HL-60/S4 treated with retinoic acid at 250 ng/mL for 4 days and 3 days (cell line): ENCODE results near the gene KLF18.
"Not testable (repeated sequence)": the region's sequence is repeated elsewhere in the genome, so short reads cannot be mapped to it uniquely, and the experiment has no call there.

ENCODE experiments used
- in situ Hi-C: fragments of 300-500 bp; cut with MboI; formaldehyde crosslinking; loops from 2 replicates; pipeline ENCODE4 v1.7.0; 2022; ENCODE audit warnings: low sequenced_read_pairs

The KLF18 gene

GRCh38 chr1:44141531-44141930 is at the start of gene KLF18:
Gene KLF18, minus strand, starts transcription at chr1:44141631. Its CDS starts 0 bp downstream, at chr1:44141631.
- in situ Hi-C loops = no loop called here

GRCh38 chr1:44174630-44175029 is 33.2 kb upstream of the KLF18 start:
- in situ Hi-C loops = no loop called here

- in situ Hi-C loops = no loop called here
Observed at GRCh38 chr1:44170281-44170823, 28.9 kb upstream of the KLF18 start.

- in situ Hi-C loops = no loop called here
Observed at GRCh38 chr1:44168520-44169098, 27.2 kb upstream of the KLF18 start.

- in situ Hi-C loops = no loop called here
Observed at GRCh38 chr1:44161546-44161945, 20.1 kb upstream of the KLF18 start.

GRCh38 chr1:44158871-44159270 is 17.4 kb upstream of the KLF18 start:
- in situ Hi-C loops = no loop called here

GRCh38 chr1:44157903-44158302 is 16.5 kb upstream of the KLF18 start:
- in situ Hi-C loops = no loop called here

- in situ Hi-C loops = no loop called here
Observed at GRCh38 chr1:44154049-44154448, 12.6 kb upstream of the KLF18 start.

GRCh38 chr1:44152692-44153091 is 11.3 kb upstream of the KLF18 start:
- in situ Hi-C loops = no loop called here

- in situ Hi-C loops = no loop called here
Observed at GRCh38 chr1:44151808-44152207, 10.4 kb upstream of the KLF18 start.

- in situ Hi-C loops = no loop called here
Observed at GRCh38 chr1:44151332-44151731, 9.9 kb upstream of the KLF18 start.

GRCh38 chr1:44147582-44147981 is 6.2 kb upstream of the KLF18 start:
- in situ Hi-C loops = no loop called here

- in situ Hi-C loops = no loop called here
Observed at GRCh38 chr1:44146536-44147361, 5.3 kb upstream of the KLF18 start.

- in situ Hi-C loops = no loop called here
Observed at GRCh38 chr1:44144962-44145756, 3.7 kb upstream of the KLF18 start.

GRCh38 chr1:44139565-44139964 is 1.9 kb downstream of the KLF18 start:
- in situ Hi-C loops = not testable (repeated sequence)

- in situ Hi-C loops = no loop called here
Observed at GRCh38 chr1:44138239-44138638, 3.2 kb downstream of the KLF18 start.

- in situ Hi-C loops = no loop called here
Observed at GRCh38 chr1:44135886-44136285, 5.5 kb downstream of the KLF18 start.

- in situ Hi-C loops = no loop called here
Observed at GRCh38 chr1:44134071-44134920, 7.1 kb downstream of the KLF18 start.

GRCh38 chr1:44131411-44131810 is 10.0 kb downstream of the KLF18 start:
- in situ Hi-C loops = no loop called here
